Measurements from ENCODE around the gene RAB3IL1.

GRCh38 chr11:61887839-61888494 is 29.4 kb downstream of the RAB3IL1 start:
- no peak for TF ChIP-seq CTCF (tag by site-specific recombination; IDR thresholded peaks at IDR 0.05)
- no peak for TF ChIP-seq ZBTB8A (tag by site-specific recombination; IDR thresholded peaks at IDR 0.05)
- TF ChIP-seq ZNF148 (tag by site-specific recombination; IDR thresholded peaks at IDR 0.05; ENCODE audit: borderline replicate concordance): no peak
- no peak for TF ChIP-seq ZNF169 (tag by site-specific recombination; IDR thresholded peaks at IDR 0.05)
